Left ventricle myocardium inferior (tissue), 1 donor: ENCODE results near the gene SELP. TPM values are rescaled to one million over a fixed set of nuclear protein-coding genes. Genes with fewer than 3 reads are reported as not detected.

Experiments
- DNase-seq: peaks from one replicate; pipeline ENCODE4 v3.0.0-alpha.2; 2020
- H3K27ac ChIP-seq: fragments of 200-600 bp; replicated peaks from 2 replicates; pipeline ENCODE4 v1.8.0; 2021
- H3K27me3 ChIP-seq: fragments of 200-600 bp; 2 replicates; pipeline ENCODE4 v1.8.0; 2021; ENCODE audit warnings: low read depth
- H3K36me3 ChIP-seq: fragments of 200-600 bp; 2 replicates; pipeline ENCODE4 v1.8.0; 2021
- H3K4me1 ChIP-seq: fragments of 200-600 bp; 2 replicates; pipeline ENCODE4 v1.8.0; 2021
- H3K4me3 ChIP-seq: fragments of 200-600 bp; 2 replicates; pipeline ENCODE4 v1.8.0; 2021; ENCODE audit warnings: mild to moderate bottlenecking, moderate library complexity
- H3K9me3 ChIP-seq: fragments of 200-600 bp; replicated peaks from 2 replicates; pipeline ENCODE4 v1.8.0; 2021
- CTCF ChIP-seq: fragments of 200-600 bp; IDR thresholded peaks from 2 replicates; pipeline ENCODE4 v1.8.0; 2021; ENCODE audit warnings: antibody characterized with exemption, mild to moderate bottlenecking, borderline replicate concordance
- intact Hi-C: fragments of 100-400 bp; cut with micrococcal nuclease; formaldehyde crosslinking; loops from one replicate; pipeline ENCODE4 v1.11.0; 2022
- total RNA-seq: library from RNA; stranded (reverse); fragmentation: NEBNext Ultra II Directional; extraction: Animal tissue kit (Norgen Biotek cat#: 25700); gene quantifications from one replicate; pipeline ENCODE4 v1.2.1, GENCODE V29; 2021
- donor health status: DM: no; HTN: yes; CAD: no; lungs with severe emphysema.

The SELP gene
- total RNA-seq, 1 donor from 2014 or later, result 10.9 TPM

- no peak for TF ChIP-seq CTCF
- intact Hi-C loops, result no loop called here
These were observed 14.4 kb upstream of the SELP start for GRCh38 chr1:169644297-169644696.

GRCh38 chr1:169634877-169635276 lies 5.0 kb upstream of the SELP start:
- no peak overlapping the region for H3K4me3 ChIP-seq
- no peak for TF ChIP-seq CTCF
- no peaks in the 10 kb centered on the region for H3K4me1 ChIP-seq
- intact Hi-C loops, result no loop called here
- H3K27me3 ChIP-seq, result peaks cover 5% of the 10 kb centered on the region
- peaks cover 4% of the 10 kb centered on the region for H3K36me3 ChIP-seq
- peaks cover 53% of the 10 kb centered on the region for H3K9me3 ChIP-seq
- DNase-seq, result no peak
- no peak overlapping the region for H3K27ac ChIP-seq

More at GRCh38 chr1:169644297-169644696, 14.4 kb upstream of the SELP start:
- Histone ChIP-seq H3K27ac (no peak overlapping the region), H3K27me3 (peaks cover 31% of the 10 kb centered on the region), H3K4me3 (no peak overlapping the region), H3K36me3 (no peaks in the 10 kb centered on the region), H3K4me1 (no peaks in the 10 kb centered on the region), H3K9me3 (no peaks in the 10 kb centered on the region)
- DNase-seq, result no peak

- no peak for TF ChIP-seq CTCF
- Histone ChIP-seq H3K36me3 (peaks cover 4% of the 10 kb centered on the region), H3K27me3 (peaks cover 5% of the 10 kb centered on the region), H3K9me3 (peaks cover 53% of the 10 kb centered on the region), H3K4me1 (no peaks in the 10 kb centered on the region), H3K27ac (no peak overlapping the region), H3K4me3 (no peak overlapping the region)
- intact Hi-C loops, result no loop called here
- no peak for DNase-seq
These were observed 4.2 kb upstream of the SELP start for GRCh38 chr1:169634145-169634544.

- Histone ChIP-seq H3K36me3 (peaks cover 4% of the 10 kb centered on the region), H3K9me3 (peaks cover 35% of the 10 kb centered on the region), H3K4me3 (no peak overlapping the region), H3K4me1 (no peaks in the 10 kb centered on the region), H3K27ac (no peak overlapping the region), H3K27me3 (peaks cover 12% of the 10 kb centered on the region)
- TF ChIP-seq CTCF, result no peak
- no peak for DNase-seq
- intact Hi-C loops, result no loop called here
These were observed 1.3 kb upstream of the SELP start for GRCh38 chr1:169631249-169631648.

GRCh38 chr1:169624912-169625311 lies 5.0 kb downstream of the SELP start:
- no peaks in the 10 kb centered on the region for H3K36me3 ChIP-seq
- no peak overlapping the region for H3K4me3 ChIP-seq
- TF ChIP-seq CTCF, result no peak
- no peaks in the 10 kb centered on the region for H3K4me1 ChIP-seq
- no peak overlapping the region for H3K27ac ChIP-seq
- H3K9me3 ChIP-seq, result no peaks in the 10 kb centered on the region
- peaks cover 30% of the 10 kb centered on the region for H3K27me3 ChIP-seq
- DNase-seq, result no peak
- intact Hi-C loops, result no loop called here

- Histone ChIP-seq H3K27ac (no peak overlapping the region), H3K4me1 (no peaks in the 10 kb centered on the region), H3K9me3 (no peaks in the 10 kb centered on the region), H3K36me3 (no peaks in the 10 kb centered on the region), H3K4me3 (no peak overlapping the region), H3K27me3 (peaks cover 30% of the 10 kb centered on the region)
- intact Hi-C loops, result no loop called here
- TF ChIP-seq CTCF, result no peak
- no peak for DNase-seq
These were observed 5.8 kb downstream of the SELP start for GRCh38 chr1:169624122-169624521.
